ENCODE measurements around the gene MICAL3.

The MICAL3 gene

GRCh38 chr22:17966403-17966717, 58.0 kb downstream of the MICAL3 start:
- DNase-seq (ENCODE audit: low read depth) = no peak
- no peak for TF ChIP-seq CTCF (IDR thresholded peaks at IDR 0.05; ENCODE audit: low read length, missing control alignments)
- H3K4me3 ChIP-seq (replicated peaks; ENCODE audit: low read depth, low read length) = no peak overlapping the region

DNA sequence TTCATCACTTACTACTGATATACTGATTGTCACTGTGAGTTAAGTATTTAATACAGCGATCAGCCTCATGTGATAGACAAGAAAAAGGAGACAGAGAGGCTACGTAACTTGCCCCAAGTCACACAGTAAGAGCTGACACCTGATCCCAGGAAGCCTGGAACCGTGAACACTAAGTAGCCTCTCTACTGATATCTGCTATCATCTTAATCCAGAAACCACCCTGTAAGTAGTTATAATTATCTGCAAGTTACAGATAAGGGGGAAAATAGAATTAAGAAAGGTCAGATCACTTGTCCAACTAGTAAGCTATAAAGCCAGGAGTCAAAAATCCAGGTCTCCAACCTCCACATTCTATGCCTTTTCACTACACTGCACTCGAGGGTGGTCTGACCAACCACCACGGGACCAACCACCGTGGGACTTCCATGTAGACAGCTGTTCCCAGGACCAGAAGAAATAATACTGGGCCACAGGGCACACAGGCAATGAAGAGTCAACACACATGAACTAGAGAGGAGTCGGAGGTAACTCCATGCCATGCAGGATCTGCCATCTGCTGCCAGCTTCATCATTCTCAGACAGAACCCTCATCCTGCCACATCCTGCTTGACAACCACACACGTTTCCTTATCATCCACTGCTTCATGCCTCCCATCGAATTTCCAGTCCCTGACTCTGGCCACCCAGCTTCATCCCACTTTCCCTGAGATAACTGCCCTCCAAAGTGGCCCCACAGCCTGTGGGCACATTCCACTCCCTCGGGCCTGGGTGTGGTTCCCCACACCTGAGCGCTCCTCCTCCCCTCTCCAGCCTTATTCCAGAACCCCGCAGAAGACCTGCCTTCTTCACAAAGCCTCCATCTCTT, 58.6 kb downstream of the MICAL3 start:
- no peak overlapping the region for H3K4me3 ChIP-seq (replicated peaks; ENCODE audit: low read depth, low read length)
- no peak for DNase-seq (ENCODE audit: low read depth)
- TF ChIP-seq CTCF (IDR thresholded peaks at IDR 0.05; ENCODE audit: low read length, missing control alignments) = no peak

DNA sequence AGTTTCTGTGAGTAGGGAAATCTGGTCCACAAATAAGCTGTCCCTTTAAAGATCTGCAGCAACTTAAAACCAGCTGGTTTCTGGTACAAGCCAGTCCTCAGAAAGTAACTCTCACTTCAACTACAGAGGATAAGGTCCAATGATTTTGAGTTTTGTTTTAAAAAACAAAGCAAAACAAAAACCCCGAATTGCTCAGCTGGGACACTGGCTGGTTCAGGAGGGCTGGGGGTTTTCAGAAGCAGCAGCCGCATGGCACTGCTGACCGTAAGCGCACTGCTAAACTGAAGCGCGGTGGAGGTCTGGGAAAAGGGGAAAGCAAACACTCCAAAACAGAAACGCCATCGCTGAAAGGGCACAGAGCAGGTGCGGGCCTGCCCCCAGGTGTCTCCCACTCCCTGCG, 59.7 kb downstream of the MICAL3 start:
- TF ChIP-seq CTCF (IDR thresholded peaks at IDR 0.05; ENCODE audit: low read length, missing control alignments) = no peak
- no peak overlapping the region for H3K4me3 ChIP-seq (replicated peaks; ENCODE audit: low read depth, low read length)

DNA sequence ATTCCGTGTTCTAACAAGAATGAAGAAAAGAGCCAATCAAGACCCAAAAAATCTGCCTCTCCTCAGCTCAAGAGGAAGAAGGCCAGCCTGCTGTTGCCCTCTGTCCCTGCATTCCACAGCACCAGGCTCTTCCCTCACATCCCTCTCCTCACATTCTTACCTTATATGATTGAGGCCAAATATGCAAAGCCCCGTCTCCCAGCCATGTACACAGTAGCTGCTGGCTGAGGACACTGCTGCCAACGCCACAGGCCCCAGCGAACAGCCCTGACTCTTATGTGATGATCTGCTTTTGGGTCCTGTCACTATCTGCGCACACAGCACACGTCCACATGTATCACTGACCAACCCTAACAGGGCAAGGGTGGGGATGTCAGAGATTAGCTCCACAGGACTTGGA, 60.2 kb downstream of the MICAL3 start:
- H3K4me3 ChIP-seq (replicated peaks; ENCODE audit: low read depth, low read length) = no peak overlapping the region
- no peak for TF ChIP-seq CTCF (IDR thresholded peaks at IDR 0.05; ENCODE audit: low read length, missing control alignments)
- no peak for DNase-seq (ENCODE audit: low read depth)

More for the DNA sequence above, 59.7 kb downstream of the MICAL3 start:
- DNase-seq (ENCODE audit: low read depth) = no peak

DNA sequence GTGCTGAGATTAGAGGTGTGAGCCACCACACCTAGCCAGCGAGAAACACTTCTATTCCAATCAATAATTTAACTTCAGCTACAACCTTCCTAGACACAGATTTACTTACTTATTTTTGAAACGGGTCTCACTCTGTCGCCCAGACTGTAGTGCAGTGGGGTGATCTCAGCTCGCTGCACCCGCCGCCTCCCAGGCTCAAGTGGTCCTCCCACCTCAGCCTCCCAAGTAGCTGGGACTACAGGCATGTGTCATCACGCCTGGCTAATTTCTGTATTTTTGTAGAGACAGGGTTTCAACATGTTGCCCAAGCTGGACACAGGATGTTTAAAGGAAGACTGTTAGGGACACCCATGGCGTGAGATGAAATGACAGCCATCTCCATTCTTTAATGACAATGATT, 61.3 kb downstream of the MICAL3 start:
- DNase-seq (ENCODE audit: low read depth) = no peak
- no peak overlapping the region for H3K4me3 ChIP-seq (replicated peaks; ENCODE audit: low read depth, low read length)
- no peak for TF ChIP-seq CTCF (IDR thresholded peaks at IDR 0.05; ENCODE audit: low read length, missing control alignments)

DNA sequence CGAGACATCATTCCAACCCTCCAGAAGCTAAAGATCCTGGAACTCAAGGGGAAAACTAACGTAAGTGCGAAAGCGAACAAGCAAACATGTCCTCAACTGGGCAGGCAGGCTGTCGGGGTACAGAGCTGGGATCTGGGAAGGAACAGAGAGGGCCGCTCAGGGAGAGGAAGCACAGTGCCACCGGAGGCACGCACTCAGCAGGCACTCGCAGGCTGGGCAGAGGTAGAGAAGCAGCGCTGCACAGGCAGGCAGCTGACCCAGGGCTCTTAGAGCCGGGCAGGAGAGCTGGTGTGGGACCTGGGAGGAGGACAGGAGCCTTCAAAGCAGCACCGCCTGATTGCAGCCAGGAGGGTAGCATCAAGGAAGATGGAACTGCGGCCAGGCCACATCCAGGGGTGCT, 62.2 kb downstream of the MICAL3 start:
- no peak for DNase-seq (ENCODE audit: low read depth)
- no peak for TF ChIP-seq CTCF (IDR thresholded peaks at IDR 0.05; ENCODE audit: low read length, missing control alignments)
- no peak overlapping the region for H3K4me3 ChIP-seq (replicated peaks; ENCODE audit: low read depth, low read length)

GRCh38 chr22:17961446-17961729, 63.0 kb downstream of the MICAL3 start:
- DNase-seq (ENCODE audit: low read depth) = no peak
- no peak for TF ChIP-seq CTCF (IDR thresholded peaks at IDR 0.05; ENCODE audit: low read length, missing control alignments)
- H3K4me3 ChIP-seq (replicated peaks; ENCODE audit: low read depth, low read length) = no peak overlapping the region

Data from fibroblast of pulmonary artery (primary cell).